ENCODE data around the gene CD68. TPM values are rescaled to one million over a fixed set of nuclear protein-coding genes. Genes with fewer than 3 reads are reported as not detected.
"Not testable (repeated sequence)": the region's sequence is repeated elsewhere in the genome, so short reads cannot be mapped to it uniquely, and the experiment has no call there.

Gene CD68
- total and polyA plus RNA-seq, 2 experiments from 2014 or later: 64.0 to 80.4 TPM

- Histone ChIP-seq H3K27ac (no peak overlapping the region), H2AFZ (no peak overlapping the region), H3K36me3 (replicated peaks; ENCODE audit: insufficient read depth, low read depth) (peaks cover 5% of the 10 kb centered on the region), H3K4me1 (ENCODE audit: insufficient read depth) (no peaks in the 10 kb centered on the region), H3K79me2 (peaks cover 10% of the 10 kb centered on the region), H3K27me3 (no peaks in the 10 kb centered on the region), H4K20me1 (ENCODE audit: insufficient read depth, poor library complexity, severe bottlenecking) (no peaks in the 10 kb centered on the region), H3K9me2 (replicated peaks; ENCODE audit: insufficient read depth) (no peaks in the 10 kb centered on the region), H3K9me3 (ENCODE audit: low read depth) (no peaks in the 10 kb centered on the region), H3K4me2 (no peak overlapping the region), H3K4me3 (no peak overlapping the region)
- no peak for DNase-seq (ENCODE audit: low spot score)
- TF ChIP-seq CTCF (IDR thresholded peaks at IDR 0.05; ENCODE audit: poor library complexity) (no peak), EZH2 (IDR thresholded peaks at IDR 0.05; ENCODE audit: borderline replicate concordance) (no peak), EZH2phosphoT487 (IDR thresholded peaks at IDR 0.05; ENCODE audit: low read depth, severe bottlenecking, unreplicated experiment) (no peak)
- 92% methylated on average over 12 of the region's 12 CpGs for WGBS (ENCODE audit: low lambda C conversion rate, missing lambda C conversion rate)
Observed at GRCh38 chr17:7593296-7593695, 13.9 kb downstream of the CD68 start.

GRCh38 chr17:7597561-7597960 lies 18.1 kb downstream of the CD68 start:
- not testable (repeated sequence) for H3K27ac ChIP-seq; DNase-seq (ENCODE audit: low spot score); H2AFZ ChIP-seq; H3K4me2 ChIP-seq; H3K9me2 ChIP-seq (replicated peaks; ENCODE audit: insufficient read depth); H3K4me1 ChIP-seq (ENCODE audit: insufficient read depth); H3K9me3 ChIP-seq (ENCODE audit: low read depth); H3K4me3 ChIP-seq; H3K27me3 ChIP-seq; H4K20me1 ChIP-seq (ENCODE audit: insufficient read depth, poor library complexity, severe bottlenecking); H3K36me3 ChIP-seq (replicated peaks; ENCODE audit: insufficient read depth, low read depth)
- H3K79me2 ChIP-seq: peaks cover 10% of the 10 kb centered on the region
- 67% methylated on average over 5 of the region's 5 CpGs for WGBS (ENCODE audit: low lambda C conversion rate, missing lambda C conversion rate)

GRCh38 chr17:7606280-7606679 lies 26.8 kb downstream of the CD68 start:
- Histone ChIP-seq H4K20me1 (ENCODE audit: insufficient read depth, poor library complexity, severe bottlenecking) (peaks cover 25% of the 10 kb centered on the region), H3K79me2 (peaks cover 49% of the 10 kb centered on the region)

GRCh38 chr17:7610641-7611040 lies 31.2 kb downstream of the CD68 start:
- TF ChIP-seq CTCF (IDR thresholded peaks at IDR 0.05; ENCODE audit: poor library complexity) (no peak), EZH2phosphoT487 (IDR thresholded peaks at IDR 0.05; ENCODE audit: low read depth, severe bottlenecking, unreplicated experiment) (no peak), EZH2 (IDR thresholded peaks at IDR 0.05; ENCODE audit: borderline replicate concordance) (no peak)
- no peaks in the 10 kb centered on the region for H3K27me3 ChIP-seq
- H3K4me1 ChIP-seq (ENCODE audit: insufficient read depth): peaks cover 10% of the 10 kb centered on the region
- WGBS (ENCODE audit: low lambda C conversion rate, missing lambda C conversion rate): 100% methylated on average over 2 of the region's 2 CpGs
- H3K9me3 ChIP-seq (ENCODE audit: low read depth): no peaks in the 10 kb centered on the region
- no peak overlapping the region for H3K4me3 ChIP-seq
- no peaks in the 10 kb centered on the region for H3K9me2 ChIP-seq (replicated peaks; ENCODE audit: insufficient read depth)
- H3K4me2 ChIP-seq: no peak overlapping the region
- H3K79me2 ChIP-seq: peaks cover 77% of the 10 kb centered on the region
- H4K20me1 ChIP-seq (ENCODE audit: insufficient read depth, poor library complexity, severe bottlenecking): peaks cover 48% of the 10 kb centered on the region
- no peak for DNase-seq (ENCODE audit: low spot score)
- no peak overlapping the region for H2AFZ ChIP-seq
- no peaks in the 10 kb centered on the region for H3K36me3 ChIP-seq (replicated peaks; ENCODE audit: insufficient read depth, low read depth)
- H3K27ac ChIP-seq: no peak overlapping the region

More at GRCh38 chr17:7606280-7606679, 26.8 kb downstream of the CD68 start:
- WGBS (ENCODE audit: low lambda C conversion rate, missing lambda C conversion rate): 93% methylated on average over 4 of the region's 4 CpGs
- Histone ChIP-seq H3K4me2 (no peak overlapping the region), H3K9me2 (replicated peaks; ENCODE audit: insufficient read depth) (no peaks in the 10 kb centered on the region), H3K27me3 (no peaks in the 10 kb centered on the region), H3K4me3 (no peak overlapping the region), H3K4me1 (ENCODE audit: insufficient read depth) (no peaks in the 10 kb centered on the region), H2AFZ (no peak overlapping the region), H3K27ac (no peak overlapping the region), H3K9me3 (ENCODE audit: low read depth) (no peaks in the 10 kb centered on the region), H3K36me3 (replicated peaks; ENCODE audit: insufficient read depth, low read depth) (no peaks in the 10 kb centered on the region)
- DNase-seq (ENCODE audit: low spot score): no peak
- TF ChIP-seq EZH2phosphoT487 (IDR thresholded peaks at IDR 0.05; ENCODE audit: low read depth, severe bottlenecking, unreplicated experiment) (no peak), CTCF (IDR thresholded peaks at IDR 0.05; ENCODE audit: poor library complexity) (no peak), EZH2 (IDR thresholded peaks at IDR 0.05; ENCODE audit: borderline replicate concordance) (no peak)
